Posterior cingulate gyrus (tissue), 11 donors: ENCODE data around the gene IGSF3.
"Not testable (repeated sequence)": the region's sequence is repeated elsewhere in the genome, so short reads cannot be mapped to it uniquely, and the experiment has no call there.

ENCODE experiments used
- DNase-seq, 10 donors: peaks; one replicate each; pipeline versions ENCODE4 v3.0.0 to v3.0.0-alpha.2; 2020 to 2021; ENCODE audit warnings: mixed read lengths in 3 of 10
- intact Hi-C: fragments of 100-400 bp; cut with DNase I; formaldehyde crosslinking; loops from one replicate; pipeline ENCODE4 v1.15.1; 2023

The IGSF3 gene

DNA sequence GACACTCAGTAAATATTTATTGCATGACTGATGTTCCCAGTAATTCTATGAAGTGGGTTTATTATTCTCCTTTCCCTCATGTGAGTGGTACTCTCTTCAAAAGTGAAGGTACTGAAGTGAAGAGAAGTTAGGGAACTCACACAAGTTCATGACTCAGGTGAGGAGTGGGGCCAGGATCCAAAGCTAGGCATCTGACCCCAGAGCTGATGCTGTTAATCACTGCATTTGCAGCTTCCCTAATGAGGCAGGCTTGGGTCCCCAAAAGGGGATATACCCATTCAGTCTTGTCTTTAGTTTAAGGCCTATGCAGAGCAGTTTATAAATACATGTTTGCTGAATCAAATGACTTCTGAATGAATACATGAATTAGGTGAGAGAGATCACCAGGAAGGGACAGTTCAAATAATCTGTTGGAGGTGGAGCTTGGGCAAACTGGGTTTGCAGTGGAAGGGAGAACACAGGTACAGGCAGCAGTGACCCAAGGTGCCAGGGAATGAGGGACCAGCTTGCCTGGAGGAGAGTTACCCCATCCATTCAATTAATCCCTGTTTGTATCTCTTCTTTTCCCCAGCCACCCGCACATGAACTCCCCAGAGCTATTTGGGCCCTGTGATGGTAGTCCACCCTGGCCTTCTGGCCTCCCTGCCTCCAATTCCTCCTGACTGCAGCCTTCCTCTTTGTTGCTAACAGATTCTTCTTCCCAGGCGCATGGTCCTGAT, 98.7 kb downstream of the IGSF3 start:
- no peak for DNase-seq
- intact Hi-C loops: no loop called here

DNA sequence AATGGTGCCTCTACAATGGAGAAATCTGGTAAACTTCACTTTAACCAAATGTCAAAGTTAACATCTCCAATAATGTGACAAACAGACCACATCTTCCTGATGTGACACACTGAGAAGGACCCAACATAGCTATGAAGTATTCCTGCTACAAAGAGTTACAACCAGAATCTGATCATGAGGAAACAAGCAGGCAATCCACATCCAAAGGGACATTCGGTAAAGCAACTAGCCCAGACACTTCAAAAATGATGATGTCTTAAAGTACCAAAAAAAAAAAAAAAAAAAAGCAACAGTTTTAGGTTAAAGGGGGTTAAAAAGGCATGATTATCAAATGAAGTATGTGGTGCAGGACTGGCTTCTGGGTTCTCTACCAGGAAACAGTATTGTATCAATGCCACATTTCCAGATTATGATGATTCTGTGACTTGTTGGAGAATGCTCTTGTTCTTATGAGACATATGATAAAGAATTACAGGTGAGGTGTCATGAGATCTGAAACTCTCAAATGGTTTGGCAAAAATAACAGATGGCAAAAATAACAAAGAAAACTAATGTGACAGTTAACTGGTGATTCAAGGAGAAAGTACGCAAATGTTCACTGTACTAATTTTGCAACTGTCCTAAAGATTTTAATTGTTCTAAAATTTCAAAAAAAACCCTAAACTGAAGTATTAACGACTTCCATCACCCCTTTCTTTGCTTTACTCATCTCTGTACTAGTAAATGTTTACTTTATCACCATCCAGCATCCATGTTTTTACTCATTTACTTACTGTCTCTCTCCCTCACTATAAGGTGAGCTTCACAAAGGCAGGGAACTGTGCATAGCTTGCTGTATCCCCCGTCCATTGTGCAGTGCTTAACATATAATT, 99.5 kb downstream of the IGSF3 start:
- DNase-seq: no peak
- intact Hi-C loops: no loop called here

DNA sequence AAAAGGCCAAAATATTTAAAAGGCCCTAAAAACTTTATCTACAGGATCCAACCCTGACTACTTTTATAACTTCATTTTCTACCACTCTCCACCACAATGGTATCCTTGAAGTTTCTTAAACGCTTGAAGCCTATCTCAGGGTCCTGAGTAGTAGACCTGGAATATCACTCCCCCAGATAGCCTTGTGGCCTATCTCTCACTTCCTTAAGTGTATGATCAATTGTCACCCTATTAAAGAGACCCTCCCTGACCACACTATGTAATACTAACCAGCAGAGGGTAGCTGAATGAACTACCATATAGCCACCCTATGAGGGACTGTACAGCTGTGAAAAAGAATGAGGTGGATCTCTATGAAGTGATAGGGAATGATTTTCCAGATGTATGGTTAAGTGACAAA, 102.3 kb downstream of the IGSF3 start:
- intact Hi-C loops: no loop called here
- no peak for DNase-seq

DNA sequence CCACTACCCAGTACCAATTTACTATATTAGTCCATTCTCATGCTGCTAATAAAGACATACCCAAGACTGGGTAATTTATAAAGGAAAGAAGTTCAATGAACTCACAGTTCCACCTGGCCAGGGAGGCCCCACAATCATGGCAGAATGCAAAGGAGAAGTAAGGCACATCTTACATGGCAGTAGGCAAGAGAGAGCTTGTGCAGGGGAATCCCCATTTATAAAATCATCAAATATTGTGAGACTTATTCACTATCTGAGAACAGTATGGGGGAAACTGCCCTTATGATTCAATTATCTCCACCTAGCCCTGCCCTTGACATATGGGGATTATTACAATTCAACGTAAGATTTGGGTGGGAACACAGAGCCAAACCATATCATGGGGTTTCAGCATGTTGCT, 103.1 kb downstream of the IGSF3 start:
- intact Hi-C loops: no loop called here
- DNase-seq: no peak

DNA sequence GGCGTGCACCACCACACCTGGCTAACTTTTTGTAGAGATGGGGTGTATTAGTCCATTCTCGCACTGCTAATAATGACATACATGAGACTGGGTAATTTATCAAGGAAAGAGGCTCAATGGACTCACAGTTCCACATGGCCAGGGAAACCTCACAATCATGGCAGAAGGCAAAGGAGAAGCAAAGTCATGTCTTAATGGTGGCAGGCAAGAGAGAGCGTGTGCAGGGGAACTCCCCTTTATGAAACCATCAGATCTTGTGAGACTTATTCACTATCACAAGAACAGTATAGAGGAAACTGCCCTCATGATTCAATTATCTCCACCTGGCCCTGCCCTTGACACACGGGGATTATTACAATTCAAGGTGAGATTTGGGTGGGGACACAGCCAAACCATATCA, 105.1 kb downstream of the IGSF3 start:
- DNase-seq, intact Hi-C loops: not testable (repeated sequence)

DNA sequence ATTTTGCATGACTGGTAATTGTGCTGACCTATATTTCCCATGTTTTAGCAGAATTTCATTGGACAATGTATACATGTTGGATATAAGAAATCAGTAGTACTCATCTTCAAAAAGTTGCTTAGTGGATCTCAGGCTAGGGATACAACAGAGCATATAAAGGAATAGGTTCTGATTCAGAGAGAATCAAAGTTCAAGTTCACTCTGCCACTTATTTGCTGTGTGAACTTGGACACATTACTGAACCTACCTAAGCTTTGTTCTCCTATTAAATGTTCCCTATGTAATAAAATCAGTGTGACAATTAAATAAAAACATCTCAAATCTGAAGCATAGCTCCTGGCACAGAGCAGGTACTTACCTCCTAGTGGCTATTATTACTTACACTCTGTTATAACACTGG, 106.0 kb downstream of the IGSF3 start:
- intact Hi-C loops: no loop called here
- no peak for DNase-seq

DNA sequence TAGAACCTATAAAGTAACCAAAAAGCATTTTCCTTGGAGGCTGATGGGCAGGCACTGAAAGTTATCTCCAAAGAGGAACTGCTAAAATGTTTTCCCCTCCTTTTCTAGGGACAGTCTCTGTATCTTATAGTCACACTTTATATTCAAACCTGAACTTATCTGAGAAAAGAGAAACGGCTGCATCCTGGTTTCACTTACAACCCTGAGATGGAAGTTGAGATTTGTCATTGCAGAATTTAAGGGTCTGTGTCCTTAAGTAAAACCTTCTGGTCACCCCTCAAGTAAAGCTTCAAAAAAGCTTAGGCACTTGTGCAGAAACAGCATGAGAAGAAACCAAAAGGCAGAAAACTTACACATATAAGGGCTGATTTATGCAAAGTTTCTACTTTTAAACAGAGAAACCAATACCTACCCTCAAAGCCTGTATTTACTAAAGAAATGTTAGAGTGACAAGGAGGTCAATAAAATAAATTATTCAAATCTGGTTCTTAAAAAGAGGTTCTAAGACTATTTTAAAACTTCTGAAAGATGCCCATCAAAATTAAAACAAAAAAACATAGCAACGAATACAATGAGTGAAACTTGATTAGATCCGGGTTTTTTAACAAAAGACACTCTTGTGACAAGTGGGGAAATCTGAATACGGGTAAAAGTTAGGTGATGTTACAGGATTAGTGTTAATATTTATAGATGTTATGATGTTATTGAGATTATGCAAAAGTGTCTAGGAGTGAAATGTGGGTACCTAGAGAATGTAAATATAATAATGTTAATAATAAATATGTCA, 106.6 kb downstream of the IGSF3 start:
- intact Hi-C loops: no loop called here
- DNase-seq: no peak

DNA sequence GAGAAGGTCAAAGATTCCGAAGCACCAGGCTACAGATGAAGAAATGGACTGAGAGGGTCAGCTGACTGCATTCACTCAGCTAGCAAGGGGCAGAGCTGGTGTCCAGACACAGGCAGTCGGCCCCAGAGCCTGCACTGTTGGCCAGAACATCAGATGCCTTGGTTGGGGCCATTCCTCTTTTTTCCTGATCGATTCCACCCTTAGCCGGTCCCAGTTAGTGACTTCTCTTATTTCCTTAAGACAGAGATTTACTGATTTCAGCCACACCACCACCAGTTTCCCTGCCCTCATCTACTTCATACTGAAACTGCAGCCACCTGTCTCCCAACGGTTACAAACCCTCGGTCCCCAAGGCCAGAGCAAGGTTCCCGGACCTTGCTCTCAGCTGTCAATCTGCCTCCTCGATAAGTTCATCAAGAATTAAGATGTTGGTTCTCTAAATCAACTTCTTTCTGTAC, 108.2 kb downstream of the IGSF3 start:
- DNase-seq: no peak

DNA sequence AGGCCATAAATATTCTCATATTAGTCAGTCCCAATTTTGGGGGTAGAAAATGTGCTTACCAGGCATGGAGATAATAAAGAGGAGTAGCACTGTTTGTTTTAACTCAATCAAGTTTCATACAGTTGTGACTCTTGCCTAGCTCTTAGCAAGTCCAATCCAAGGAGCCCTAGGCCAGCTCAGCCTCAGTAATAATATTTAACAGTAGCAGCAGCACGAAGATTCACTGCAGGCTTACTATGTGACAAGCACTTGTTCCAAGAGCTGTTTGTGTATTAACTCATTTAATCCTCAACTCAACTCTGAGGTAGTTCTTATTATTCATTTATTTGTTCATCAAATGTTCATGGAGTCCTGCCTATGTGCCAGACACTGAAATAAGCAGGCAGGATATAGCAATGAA, 109.0 kb downstream of the IGSF3 start:
- no peak for DNase-seq
- intact Hi-C loops: no loop called here

More for the DNA sequence above, 108.2 kb downstream of the IGSF3 start:
- intact Hi-C loops: no loop called here

DNA sequence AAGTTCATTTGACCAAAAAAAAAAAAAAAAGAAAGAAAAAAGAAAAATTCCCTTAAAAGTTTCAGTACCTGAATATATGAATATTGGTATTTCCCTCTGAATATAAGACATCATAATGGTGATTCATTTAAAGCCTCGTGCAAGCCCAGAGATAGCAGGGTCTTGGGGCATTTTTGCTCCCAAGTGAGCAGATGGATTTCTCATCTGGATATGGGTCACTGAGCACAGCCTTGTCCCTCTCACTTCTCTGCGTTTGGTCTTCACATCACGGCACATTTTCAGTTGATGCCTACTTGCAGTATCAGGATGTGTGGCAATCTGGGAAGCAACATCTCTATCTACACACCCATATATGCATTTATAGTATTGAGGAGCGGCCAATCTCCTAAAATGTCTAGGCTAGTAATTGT, 109.4 kb downstream of the IGSF3 start:
- intact Hi-C loops: no loop called here
- no peak for DNase-seq

DNA sequence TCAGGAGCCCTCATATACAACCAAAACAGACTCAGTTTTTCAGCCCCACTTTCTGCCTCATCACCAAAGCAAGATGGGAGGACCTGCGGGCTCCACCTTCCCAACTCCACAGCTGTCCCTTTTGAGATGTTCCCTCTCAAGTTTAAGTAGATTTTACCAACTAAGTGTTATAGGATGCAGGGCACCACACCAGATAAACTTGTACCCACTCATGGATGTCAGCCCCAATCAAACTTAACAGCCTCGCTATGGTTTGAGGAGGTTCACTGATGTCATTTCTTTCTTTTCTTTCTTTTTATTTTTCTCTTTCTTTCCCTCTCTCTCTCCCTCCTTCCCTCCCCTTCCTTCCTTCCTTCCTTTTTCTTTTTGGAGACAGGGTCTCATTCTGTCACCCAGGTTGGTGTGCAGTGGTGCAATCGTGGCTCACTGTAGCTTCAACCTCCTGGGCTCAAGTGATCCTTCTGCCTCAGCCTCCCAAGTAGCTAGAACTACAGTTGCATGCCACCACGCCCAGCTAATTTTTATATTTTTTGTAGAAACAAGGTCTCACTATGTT, 110.1 kb downstream of the IGSF3 start:
- intact Hi-C loops: no loop called here
- DNase-seq: no peak

DNA sequence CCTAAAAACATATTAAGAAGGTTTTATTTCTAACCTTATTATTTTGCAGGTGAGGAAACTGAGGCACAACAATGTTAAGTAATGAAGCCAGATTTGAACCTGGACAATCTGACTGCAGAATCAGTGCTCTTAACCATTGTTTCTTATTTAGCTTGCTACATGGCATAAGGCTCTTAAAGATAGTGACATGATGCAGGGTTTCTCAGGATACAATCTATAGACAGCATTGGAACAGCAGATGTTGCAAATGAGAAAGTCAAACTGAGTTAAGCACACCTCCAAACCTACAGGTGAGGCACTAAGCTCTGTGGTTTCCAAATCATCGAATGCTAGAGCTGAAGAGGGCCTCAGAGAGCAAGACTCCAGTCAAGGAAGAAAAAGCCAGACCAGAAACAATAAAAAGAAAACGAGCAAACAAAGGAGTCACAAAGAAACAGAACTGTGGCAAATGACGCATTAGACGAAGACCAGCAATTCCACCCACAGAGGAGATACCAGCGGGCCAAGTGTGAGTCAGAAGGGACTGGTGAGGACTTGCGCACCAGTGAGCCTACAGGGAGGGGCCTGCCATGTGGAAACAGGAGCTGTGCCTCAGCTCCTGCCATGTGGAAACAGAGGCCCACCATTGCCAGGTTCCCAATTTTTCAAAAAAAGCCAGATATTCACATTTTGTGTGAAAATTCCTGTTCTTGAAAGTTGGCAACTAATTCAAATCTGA, 111.1 kb downstream of the IGSF3 start:
- intact Hi-C loops: no loop called here
- DNase-seq: no peak

DNA sequence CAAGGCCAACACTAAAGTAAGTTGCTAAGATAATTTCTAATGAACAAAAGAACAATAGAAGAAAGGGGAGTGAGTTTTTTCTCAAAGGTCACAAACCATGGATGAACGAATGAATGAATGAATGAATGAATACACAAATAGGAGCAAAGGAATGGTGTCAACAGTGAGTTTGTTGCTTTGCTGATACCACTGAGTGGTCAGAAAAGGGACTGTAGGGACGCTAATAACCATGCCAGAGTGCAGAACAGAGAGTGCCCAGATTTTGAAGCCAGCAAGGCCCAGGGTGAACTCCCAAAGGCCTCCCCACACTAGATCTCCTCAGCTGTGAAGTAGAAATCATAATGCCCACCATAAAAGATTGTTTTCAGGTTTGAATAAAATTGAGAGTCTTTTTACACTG, 112.6 kb downstream of the IGSF3 start:
- intact Hi-C loops: no loop called here
- no peak for DNase-seq

DNA sequence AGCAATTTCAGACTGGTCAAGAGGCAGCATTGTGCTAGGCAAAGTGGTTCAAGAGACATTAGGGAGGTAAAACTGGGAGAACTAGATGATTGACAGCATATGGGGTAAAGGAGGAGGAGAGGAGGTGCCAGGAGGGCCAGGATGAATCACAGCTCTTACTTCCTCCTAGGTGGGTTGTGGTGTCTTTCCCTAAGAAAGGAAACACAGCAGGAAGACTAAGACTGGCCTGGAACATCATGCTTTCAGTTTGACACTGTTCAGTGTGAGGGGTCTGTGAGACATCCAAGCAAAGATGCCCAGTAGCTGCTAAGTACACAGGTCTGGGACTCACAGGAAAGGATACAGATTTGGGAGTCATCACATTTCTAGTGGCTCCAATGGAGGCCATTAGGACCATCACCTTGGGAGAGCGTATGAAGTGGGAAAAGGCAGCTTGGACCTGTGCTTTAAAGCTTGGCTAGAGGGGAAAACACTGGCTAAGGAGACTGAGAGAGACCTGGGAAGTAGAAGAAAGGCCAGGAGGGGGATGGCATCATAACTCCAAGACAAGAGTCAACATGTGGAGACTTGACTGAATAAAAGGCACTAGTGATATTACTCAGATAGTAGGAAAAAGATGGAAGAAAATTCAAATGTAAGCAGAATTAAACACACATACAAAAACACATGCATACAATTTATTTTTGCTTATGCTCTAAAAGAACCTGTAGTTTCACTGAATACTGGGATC, 114.0 kb downstream of the IGSF3 start:
- intact Hi-C loops: no loop called here

DNA sequence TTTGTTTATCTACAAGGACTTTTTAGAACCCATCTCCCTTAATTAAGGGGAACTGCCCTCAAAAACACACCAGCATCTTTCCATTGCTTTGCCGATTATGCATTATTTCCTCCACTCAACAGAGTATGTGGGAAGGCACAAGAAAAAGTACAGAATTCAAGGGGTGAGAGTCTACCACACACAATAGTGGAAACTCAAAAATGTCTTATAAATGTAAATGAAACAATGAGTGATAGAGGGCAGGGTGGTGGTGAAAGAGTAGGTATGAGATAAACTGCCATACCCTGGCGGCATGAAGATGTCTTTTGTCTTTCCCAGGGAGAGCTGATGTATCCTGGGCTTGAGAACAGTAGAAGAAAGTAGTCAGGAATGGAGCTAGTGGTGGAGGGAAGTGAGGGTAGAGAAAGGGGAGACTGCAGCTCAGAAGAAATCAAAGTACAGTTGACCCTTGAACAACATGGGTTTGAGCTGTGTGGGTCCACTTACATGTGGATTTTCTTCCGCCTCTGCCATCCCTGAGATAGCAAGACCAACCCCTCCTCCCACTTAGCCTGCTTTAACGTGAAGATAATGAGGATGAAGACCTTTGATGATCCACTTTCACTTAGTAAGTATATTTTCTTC, 121.1 kb downstream of the IGSF3 start:
- DNase-seq: no peak
- intact Hi-C loops: no loop called here

More for the DNA sequence above, 114.0 kb downstream of the IGSF3 start:
- no peak for DNase-seq

DNA sequence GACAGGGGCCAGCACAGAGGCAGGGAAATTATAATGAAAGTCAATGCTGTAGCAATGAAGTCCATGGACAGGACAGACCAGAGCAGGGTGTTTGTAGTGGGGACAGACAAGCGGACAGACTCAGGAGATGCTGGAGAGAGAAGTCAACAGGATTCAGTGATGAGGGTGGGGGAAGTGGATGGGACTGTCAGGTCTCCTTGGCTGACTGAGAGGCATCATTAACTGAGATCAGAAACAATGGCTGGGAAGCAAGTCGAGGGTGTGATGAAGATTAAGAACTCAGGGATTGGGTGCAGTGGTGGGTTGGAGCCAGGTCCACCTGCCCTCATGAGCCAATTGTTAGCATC, 122.2 kb downstream of the IGSF3 start:
- intact Hi-C loops: no loop called here
- no peak for DNase-seq

DNA sequence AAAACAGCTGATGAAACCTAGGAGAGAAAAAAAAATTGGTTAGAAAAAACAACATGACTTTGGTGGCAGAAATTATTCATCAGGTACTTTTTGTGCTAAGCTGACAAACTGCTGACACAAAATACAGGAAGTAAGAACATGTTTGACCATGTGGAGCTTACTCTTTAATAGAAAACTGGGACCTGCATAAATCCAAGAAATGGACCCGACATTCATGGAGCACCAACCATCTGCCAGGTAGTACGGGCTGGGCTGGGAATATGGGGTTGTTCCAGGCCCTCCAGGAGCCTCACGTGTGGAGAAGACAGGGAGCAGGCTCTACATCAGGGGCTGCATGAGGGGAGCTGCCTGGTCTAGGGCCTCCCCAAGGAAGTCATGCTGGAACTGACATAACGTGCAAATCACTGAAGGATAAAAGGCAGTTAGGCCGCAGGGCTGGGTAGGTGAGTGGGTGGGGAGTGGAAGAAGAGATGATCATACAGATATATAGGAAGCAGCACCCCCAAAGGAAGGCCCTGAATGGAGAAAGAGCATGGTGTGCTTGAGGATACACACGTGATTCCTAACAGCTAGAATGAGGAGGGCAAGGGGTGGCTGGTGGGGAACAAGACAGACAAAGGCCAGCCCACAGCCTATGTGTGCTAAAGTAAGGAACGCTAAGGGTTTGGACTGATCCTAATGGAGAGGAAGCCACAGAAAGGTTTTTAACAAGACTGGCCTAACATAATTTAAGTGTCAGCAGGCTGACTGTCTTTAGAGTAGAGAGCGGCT, 122.8 kb downstream of the IGSF3 start:
- no peak for DNase-seq
- intact Hi-C loops: no loop called here

DNA sequence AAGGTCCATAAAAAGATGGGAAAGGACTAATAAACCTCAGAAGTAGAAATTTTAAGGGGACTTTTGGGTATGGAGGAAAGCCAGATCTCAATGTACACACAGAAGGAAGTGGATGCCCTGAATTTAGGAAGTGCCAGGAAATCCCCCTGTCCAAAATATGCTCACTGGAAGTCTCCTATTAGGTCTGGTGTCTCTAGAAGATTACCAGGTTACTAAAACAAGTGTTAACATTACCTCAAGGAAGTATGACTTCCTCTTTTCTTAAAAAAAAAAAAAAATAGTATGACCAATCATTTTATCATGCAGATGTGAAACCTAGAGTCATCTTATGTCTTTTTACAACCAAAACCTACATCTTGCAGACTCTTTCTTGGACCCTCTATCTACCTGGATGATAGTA, 127.4 kb downstream of the IGSF3 start:
- DNase-seq: no peak
- intact Hi-C loops: no loop called here
